Measurements from ENCODE around the gene CDK5RAP2.

DNA sequence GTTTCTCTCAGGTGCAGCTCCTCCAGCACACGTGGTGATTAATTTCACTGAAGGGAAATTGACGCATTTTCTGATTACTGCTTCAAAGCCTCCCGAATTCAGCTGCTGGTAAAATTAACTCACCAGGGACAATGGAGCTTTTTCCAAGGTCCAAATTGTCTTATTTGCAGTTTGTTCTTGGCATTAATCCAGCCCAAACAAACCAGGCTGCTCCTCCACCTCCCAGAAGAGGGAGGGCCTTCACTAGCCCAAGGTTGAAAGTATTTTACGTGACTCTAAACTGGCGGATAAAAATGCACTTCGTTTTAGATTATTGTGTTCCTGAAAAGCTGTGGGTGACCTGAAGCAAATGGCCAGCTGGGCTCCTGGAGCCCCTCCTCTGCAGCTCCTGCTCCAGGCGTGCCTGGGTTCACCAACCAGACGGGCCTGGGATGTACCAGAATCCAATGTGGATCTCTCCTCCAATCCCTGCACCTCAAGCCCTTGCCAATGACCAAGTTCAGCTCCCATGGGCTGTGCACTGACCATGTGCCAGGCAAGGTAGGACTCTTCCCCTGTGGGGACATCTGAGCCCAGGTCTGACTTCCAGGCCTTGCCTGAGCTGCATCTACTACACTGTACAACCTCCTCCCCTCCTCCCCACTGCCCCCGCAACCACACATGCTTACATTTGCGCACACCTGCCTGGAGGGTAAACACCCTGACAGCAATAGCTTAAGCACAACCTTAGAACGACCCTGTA, 193.4 kb downstream of the CDK5RAP2 start:
- TF ChIP-seq EZH2 (IDR thresholded peaks at IDR 0.05) (no peak), POLR2AphosphoS5 (IDR thresholded peaks at IDR 0.05; ENCODE audit: borderline replicate concordance, low read depth, low read length) (no peak)
